ENCODE results near the gene PLD3. TPM values are rescaled to one million over a fixed set of nuclear protein-coding genes. Genes with fewer than 3 reads are reported as not detected.
"Not testable (repeated sequence)": the region's sequence is repeated elsewhere in the genome, so short reads cannot be mapped to it uniquely, and the experiment has no call there.

The PLD3 gene
- total RNA-seq, 1 donor, result 119 TPM

DNA sequence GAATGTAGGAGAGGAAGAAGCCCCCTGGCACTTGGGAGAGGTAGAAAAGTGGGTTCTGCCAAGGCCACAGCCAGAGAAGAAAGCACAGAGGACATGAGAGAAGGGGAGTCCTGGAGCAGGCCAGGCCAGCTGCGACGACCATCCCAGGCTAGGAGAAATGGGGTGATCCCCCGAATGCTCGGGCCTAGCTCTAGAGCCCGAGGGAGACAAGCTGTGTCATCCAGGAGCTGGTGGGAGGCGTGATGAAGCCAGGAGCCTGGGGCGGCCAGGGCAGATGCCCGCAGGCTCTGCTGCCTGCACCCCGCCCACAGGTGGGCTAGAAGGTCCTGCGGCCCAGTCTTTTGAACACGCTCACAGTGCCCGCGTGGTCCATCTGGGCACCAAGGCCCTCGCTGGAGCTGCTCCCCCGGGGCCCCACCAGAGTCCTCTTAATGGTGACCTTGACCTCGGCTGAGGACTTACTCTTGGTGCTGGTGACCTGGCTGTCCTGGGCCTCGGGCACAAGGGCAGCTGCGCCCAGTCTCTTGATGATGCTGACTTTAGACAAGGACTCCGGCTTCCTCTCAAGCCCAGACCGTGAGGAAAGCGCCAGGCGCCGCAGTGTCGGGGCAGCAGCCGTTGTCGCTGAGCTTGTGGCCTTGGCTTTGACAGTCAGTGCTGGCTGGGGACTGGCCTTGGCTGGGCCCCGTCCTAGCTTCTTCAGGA, 26.8 kb upstream of the PLD3 start:
- H3K4me3 ChIP-seq (ENCODE audit: low read length), result no peak overlapping the region
- no peaks in the 10 kb centered on the region for H3K4me1 ChIP-seq (ENCODE audit: insufficient read depth, low read length)
- no peaks in the 10 kb centered on the region for H3K9me3 ChIP-seq (ENCODE audit: low read depth, low read length)
- H3K27me3 ChIP-seq (ENCODE audit: insufficient read depth, low read length), result no peaks in the 10 kb centered on the region

- Histone ChIP-seq H3K4me1 (ENCODE audit: insufficient read depth, low read length) (no peaks in the 10 kb centered on the region), H3K4me3 (ENCODE audit: low read length) (no peak overlapping the region), H3K27me3 (ENCODE audit: insufficient read depth, low read length) (no peaks in the 10 kb centered on the region), H3K9me3 (ENCODE audit: low read depth, low read length) (no peaks in the 10 kb centered on the region)
These were observed 26.3 kb upstream of the PLD3 start for GRCh38 chr19:40322271-40322610.

- Histone ChIP-seq H3K27me3 (ENCODE audit: insufficient read depth, low read length) (no peaks in the 10 kb centered on the region), H3K4me1 (ENCODE audit: insufficient read depth, low read length) (no peaks in the 10 kb centered on the region), H3K9me3 (ENCODE audit: low read depth, low read length) (no peaks in the 10 kb centered on the region), H3K4me3 (ENCODE audit: low read length) (no peak overlapping the region)
These were observed 25.4 kb upstream of the PLD3 start for GRCh38 chr19:40322951-40323615.

GRCh38 chr19:40323705-40324104, 24.8 kb upstream of the PLD3 start:
- Histone ChIP-seq H3K4me1 (ENCODE audit: insufficient read depth, low read length) (no peaks in the 10 kb centered on the region), H3K4me3 (ENCODE audit: low read length) (no peak overlapping the region), H3K27me3 (ENCODE audit: insufficient read depth, low read length) (no peaks in the 10 kb centered on the region), H3K9me3 (ENCODE audit: low read depth, low read length) (no peaks in the 10 kb centered on the region)

DNA sequence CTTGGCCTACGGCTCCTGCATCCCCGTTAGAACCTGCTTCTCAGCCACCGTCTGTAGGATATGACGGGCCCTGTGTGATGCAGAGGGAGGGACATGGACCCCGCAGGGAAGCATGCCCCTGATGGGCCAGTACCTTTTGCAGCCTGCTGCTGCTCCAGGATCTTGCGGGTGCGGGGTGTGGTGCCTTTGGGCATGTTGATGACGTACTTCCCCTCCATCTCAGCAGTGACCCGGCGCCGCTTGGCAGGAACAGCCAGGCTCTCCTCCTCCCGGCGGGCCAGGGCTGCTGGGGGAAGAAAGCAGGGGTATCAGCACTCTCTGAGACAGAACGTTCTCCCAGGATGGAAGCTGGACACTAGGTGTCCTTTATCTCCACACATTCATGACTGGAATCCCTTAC, 22.3 kb upstream of the PLD3 start:
- Histone ChIP-seq H3K4me1 (ENCODE audit: insufficient read depth, low read length) (no peaks in the 10 kb centered on the region), H3K27me3 (ENCODE audit: insufficient read depth, low read length) (no peaks in the 10 kb centered on the region), H3K4me3 (ENCODE audit: low read length) (no peak overlapping the region), H3K9me3 (ENCODE audit: low read depth, low read length) (no peaks in the 10 kb centered on the region)

DNA sequence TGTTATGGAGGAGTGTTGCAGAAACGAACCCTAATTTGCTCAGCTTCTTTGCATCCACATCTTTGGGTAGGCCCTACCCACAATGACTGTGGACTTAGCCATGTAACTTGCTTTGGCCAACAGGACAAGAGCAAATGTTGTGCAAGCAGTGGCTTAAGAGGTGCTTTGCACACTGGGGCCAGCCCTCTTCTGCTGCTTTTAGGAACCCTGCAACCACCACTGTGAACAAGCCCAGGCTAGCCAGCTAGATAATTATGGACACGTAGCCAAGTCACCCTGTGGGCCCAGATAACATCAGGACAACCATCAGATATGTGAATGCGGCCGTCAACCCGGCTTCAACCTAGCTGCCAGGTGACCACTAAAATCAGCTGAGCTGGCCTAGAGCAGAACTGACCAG, 17.4 kb upstream of the PLD3 start:
- Histone ChIP-seq H3K27me3 (ENCODE audit: insufficient read depth, low read length) (no peaks in the 10 kb centered on the region), H3K4me3 (ENCODE audit: low read length) (no peak overlapping the region), H3K9me3 (ENCODE audit: low read depth, low read length) (no peaks in the 10 kb centered on the region), H3K4me1 (ENCODE audit: insufficient read depth, low read length) (no peaks in the 10 kb centered on the region)

DNA sequence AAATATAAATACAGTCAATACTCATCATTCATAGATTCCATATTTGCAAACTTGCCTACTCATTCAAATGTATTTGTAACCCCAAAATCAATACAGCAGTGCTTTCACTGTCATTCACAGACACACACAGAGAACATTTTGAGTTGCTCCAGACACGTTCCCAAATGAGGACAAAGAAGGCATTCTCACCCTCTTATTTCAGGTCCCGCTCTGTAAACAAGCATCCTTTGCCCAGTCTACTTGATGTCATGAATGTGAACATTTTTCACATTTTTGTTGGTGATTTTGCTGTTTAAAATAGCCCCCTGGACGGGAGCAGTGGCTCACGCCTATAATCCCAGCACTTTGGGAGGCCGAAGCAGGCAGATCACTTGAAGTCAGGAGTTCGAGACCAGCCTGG, 15.8 kb upstream of the PLD3 start:
- Histone ChIP-seq H3K9me3 (ENCODE audit: low read depth, low read length) (no peaks in the 10 kb centered on the region), H3K4me1 (ENCODE audit: insufficient read depth, low read length) (no peaks in the 10 kb centered on the region), H3K27me3 (ENCODE audit: insufficient read depth, low read length) (no peaks in the 10 kb centered on the region)

GRCh38 chr19:40333083-40333482, 15.4 kb upstream of the PLD3 start:
- H3K4me1 ChIP-seq (ENCODE audit: insufficient read depth, low read length); H3K27me3 ChIP-seq (ENCODE audit: insufficient read depth, low read length); H3K9me3 ChIP-seq (ENCODE audit: low read depth, low read length); H3K4me3 ChIP-seq (ENCODE audit: low read length): not testable (repeated sequence)

More for the DNA sequence above, 15.8 kb upstream of the PLD3 start:
- no peak overlapping the region for H3K4me3 ChIP-seq (ENCODE audit: low read length)

DNA sequence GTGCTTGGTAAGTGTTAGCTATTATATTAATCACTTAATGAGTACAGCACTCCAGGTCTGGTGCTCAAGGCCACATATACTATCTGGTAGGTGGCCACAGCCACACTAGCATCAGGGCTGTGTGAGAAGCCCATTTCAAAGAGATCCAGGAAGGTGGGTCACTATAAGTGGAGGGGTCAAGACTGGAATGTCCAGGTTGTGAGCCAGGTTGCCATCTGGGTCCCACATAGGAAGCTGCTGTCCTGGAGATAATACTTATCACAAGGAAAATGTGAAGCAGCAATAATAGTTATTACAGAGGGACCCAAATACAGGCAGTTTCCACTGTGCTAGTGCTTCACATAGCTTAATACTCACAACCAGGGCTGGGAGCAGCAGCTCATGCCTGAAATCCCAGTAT, 13.4 kb upstream of the PLD3 start:
- Histone ChIP-seq H3K27me3 (ENCODE audit: insufficient read depth, low read length) (no peaks in the 10 kb centered on the region), H3K4me1 (ENCODE audit: insufficient read depth, low read length) (no peaks in the 10 kb centered on the region), H3K9me3 (ENCODE audit: low read depth, low read length) (no peaks in the 10 kb centered on the region), H3K4me3 (ENCODE audit: low read length) (no peak overlapping the region)

GRCh38 chr19:40335855-40336600, 12.5 kb upstream of the PLD3 start:
- no peak overlapping the region for H3K4me3 ChIP-seq (ENCODE audit: low read length)
- H3K9me3 ChIP-seq (ENCODE audit: low read depth, low read length), result no peaks in the 10 kb centered on the region
- no peaks in the 10 kb centered on the region for H3K4me1 ChIP-seq (ENCODE audit: insufficient read depth, low read length)
- no peaks in the 10 kb centered on the region for H3K27me3 ChIP-seq (ENCODE audit: insufficient read depth, low read length)

GRCh38 chr19:40336601-40336900, 11.9 kb upstream of the PLD3 start:
- Histone ChIP-seq H3K4me1 (ENCODE audit: insufficient read depth, low read length) (no peaks in the 10 kb centered on the region), H3K4me3 (ENCODE audit: low read length) (no peak overlapping the region), H3K27me3 (ENCODE audit: insufficient read depth, low read length) (no peaks in the 10 kb centered on the region), H3K9me3 (ENCODE audit: low read depth, low read length) (no peaks in the 10 kb centered on the region)

- Histone ChIP-seq H3K4me3 (ENCODE audit: low read length) (no peak overlapping the region), H3K27me3 (ENCODE audit: insufficient read depth, low read length) (no peaks in the 10 kb centered on the region), H3K4me1 (ENCODE audit: insufficient read depth, low read length) (no peaks in the 10 kb centered on the region), H3K9me3 (ENCODE audit: low read depth, low read length) (no peaks in the 10 kb centered on the region)
These were observed 11.4 kb upstream of the PLD3 start for GRCh38 chr19:40337107-40337506.

DNA sequence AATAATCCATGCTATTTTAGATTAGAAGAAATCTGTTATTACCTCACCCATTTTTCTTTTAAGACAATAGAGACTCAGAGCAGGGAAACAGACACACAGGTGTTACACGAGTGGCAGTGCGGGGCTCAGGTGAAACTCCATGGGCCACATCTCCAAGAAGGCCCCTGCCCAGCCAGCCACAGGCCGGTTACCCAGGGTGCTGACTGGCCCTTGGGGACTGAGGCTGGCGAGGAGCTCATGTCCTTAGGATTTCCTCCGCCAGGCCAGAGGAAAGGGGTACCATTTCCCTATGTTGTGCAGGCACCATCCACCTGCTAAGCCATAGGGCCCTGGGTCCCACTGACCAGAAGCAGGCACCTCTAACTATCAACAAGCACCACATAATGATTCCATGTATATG, 10.9 kb upstream of the PLD3 start:
- no peaks in the 10 kb centered on the region for H3K4me1 ChIP-seq (ENCODE audit: insufficient read depth, low read length)
- no peaks in the 10 kb centered on the region for H3K27me3 ChIP-seq (ENCODE audit: insufficient read depth, low read length)
- H3K9me3 ChIP-seq (ENCODE audit: low read depth, low read length), result no peaks in the 10 kb centered on the region
- no peak overlapping the region for H3K4me3 ChIP-seq (ENCODE audit: low read length)

- Histone ChIP-seq H3K9me3 (ENCODE audit: low read depth, low read length) (no peaks in the 10 kb centered on the region), H3K27me3 (ENCODE audit: insufficient read depth, low read length) (no peaks in the 10 kb centered on the region), H3K4me1 (ENCODE audit: insufficient read depth, low read length) (no peaks in the 10 kb centered on the region), H3K4me3 (ENCODE audit: low read length) (no peak overlapping the region)
These were observed 9.3 kb upstream of the PLD3 start for GRCh38 chr19:40339018-40339728.

Measured in mononuclear cell (primary cell).